ENCODE results near the gene CALCOCO1.
"Not testable (repeated sequence)": the region's sequence is repeated elsewhere in the genome, so short reads cannot be mapped to it uniquely, and the experiment has no call there.

The CALCOCO1 gene

GRCh38 chr12:53686436-53686835 lies 40.8 kb downstream of the CALCOCO1 start:
- H3K27me3 ChIP-seq (ENCODE audit: insufficient read depth, low read depth) = no peaks in the 10 kb centered on the region
- TF ChIP-seq CTCF (conservative IDR thresholded peaks at IDR 0.05; ENCODE audit: low read depth, low read length) = no peak
- H3K4me2 ChIP-seq = no peak overlapping the region
- no peak overlapping the region for H2AFZ ChIP-seq (ENCODE audit: low read depth)
- H3K4me1 ChIP-seq (ENCODE audit: low read depth, poor library complexity, severe bottlenecking) = no peaks in the 10 kb centered on the region
- H3K79me2 ChIP-seq (ENCODE audit: insufficient read depth, low read depth) = no peaks in the 10 kb centered on the region
- no peak overlapping the region for H3K9ac ChIP-seq
- no peaks in the 10 kb centered on the region for H4K20me1 ChIP-seq (ENCODE audit: insufficient read depth)
- no peak overlapping the region for H3K4me3 ChIP-seq (IDR thresholded peaks at IDR 0.05; ENCODE audit: insufficient read depth, low read depth, low read length)
- no peak overlapping the region for H3K27ac ChIP-seq
- no peaks in the 10 kb centered on the region for H3K36me3 ChIP-seq (ENCODE audit: insufficient read depth)

- Histone ChIP-seq H2AFZ (ENCODE audit: low read depth) (no peak overlapping the region), H3K4me1 (ENCODE audit: low read depth, poor library complexity, severe bottlenecking) (no peaks in the 10 kb centered on the region), H3K4me2 (no peak overlapping the region), H3K36me3 (ENCODE audit: insufficient read depth) (no peaks in the 10 kb centered on the region), H3K9ac (no peak overlapping the region), H3K27me3 (ENCODE audit: insufficient read depth, low read depth) (no peaks in the 10 kb centered on the region), H4K20me1 (ENCODE audit: insufficient read depth) (no peaks in the 10 kb centered on the region), H3K27ac (no peak overlapping the region), H3K4me3 (IDR thresholded peaks at IDR 0.05; ENCODE audit: insufficient read depth, low read depth, low read length) (no peak overlapping the region), H3K79me2 (ENCODE audit: insufficient read depth, low read depth) (no peaks in the 10 kb centered on the region)
- no peak for TF ChIP-seq CTCF (conservative IDR thresholded peaks at IDR 0.05; ENCODE audit: low read depth, low read length)
These were observed 42.5 kb downstream of the CALCOCO1 start for GRCh38 chr12:53684654-53685220.

DNA sequence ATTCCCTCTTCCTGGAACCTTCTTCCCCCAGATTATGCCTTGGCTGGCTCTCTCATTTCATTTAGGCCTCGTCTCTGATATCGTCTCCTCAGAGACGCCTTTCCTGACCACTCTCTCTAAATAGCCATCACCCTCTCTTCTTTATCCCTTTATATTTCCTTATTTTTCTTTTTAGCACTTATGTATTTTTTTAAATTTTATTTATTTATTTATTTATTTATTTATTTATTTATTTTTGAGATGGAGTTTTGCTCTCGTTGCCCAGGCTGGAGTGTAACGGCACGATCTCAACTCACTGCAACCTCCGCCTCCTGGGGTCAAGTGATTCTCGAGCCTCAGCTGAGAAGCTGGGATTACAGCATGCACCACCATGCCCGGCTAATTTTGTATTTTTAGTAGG lies 43.3 kb downstream of the CALCOCO1 start:
- no peak overlapping the region for H2AFZ ChIP-seq (ENCODE audit: low read depth)
- H3K27ac ChIP-seq = no peak overlapping the region
- no peak overlapping the region for H3K4me3 ChIP-seq (IDR thresholded peaks at IDR 0.05; ENCODE audit: insufficient read depth, low read depth, low read length)
- no peaks in the 10 kb centered on the region for H3K4me1 ChIP-seq (ENCODE audit: low read depth, poor library complexity, severe bottlenecking)
- no peak overlapping the region for H3K4me2 ChIP-seq
- H4K20me1 ChIP-seq (ENCODE audit: insufficient read depth) = no peaks in the 10 kb centered on the region
- no peaks in the 10 kb centered on the region for H3K36me3 ChIP-seq (ENCODE audit: insufficient read depth)
- no peak for TF ChIP-seq CTCF (conservative IDR thresholded peaks at IDR 0.05; ENCODE audit: low read depth, low read length)
- H3K9ac ChIP-seq = no peak overlapping the region
- peaks cover 4% of the 10 kb centered on the region; the same call in 1 of the 2 replicates for H3K27me3 ChIP-seq (ENCODE audit: insufficient read depth, low read depth)
- H3K79me2 ChIP-seq (ENCODE audit: insufficient read depth, low read depth) = no peaks in the 10 kb centered on the region

DNA sequence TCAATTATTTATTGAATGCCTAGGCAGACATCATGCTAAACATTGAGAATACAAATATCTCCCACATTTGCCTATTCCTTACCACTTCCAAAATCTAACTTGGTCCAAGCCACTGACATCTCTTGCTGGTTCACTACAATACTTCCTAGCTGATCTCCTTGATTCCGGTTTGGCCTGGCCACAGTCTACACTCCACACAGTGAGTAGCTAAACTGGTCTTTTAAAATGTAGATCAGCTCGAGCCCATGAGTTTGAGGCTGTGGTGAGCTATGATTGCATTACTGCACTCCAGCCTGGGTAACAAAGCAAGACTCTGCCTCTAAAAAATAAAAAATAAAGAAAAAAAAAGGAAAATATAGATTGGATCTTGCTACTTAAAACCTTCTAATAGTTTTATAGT lies 43.8 kb downstream of the CALCOCO1 start:
- H3K4me1 ChIP-seq (ENCODE audit: low read depth, poor library complexity, severe bottlenecking) = no peaks in the 10 kb centered on the region
- H2AFZ ChIP-seq (ENCODE audit: low read depth) = no peak overlapping the region
- no peak overlapping the region for H3K27ac ChIP-seq
- H3K36me3 ChIP-seq (ENCODE audit: insufficient read depth) = no peaks in the 10 kb centered on the region
- TF ChIP-seq CTCF (conservative IDR thresholded peaks at IDR 0.05; ENCODE audit: low read depth, low read length) = no peak
- H3K9ac ChIP-seq = no peak overlapping the region
- no peak overlapping the region for H3K4me3 ChIP-seq (IDR thresholded peaks at IDR 0.05; ENCODE audit: insufficient read depth, low read depth, low read length)
- H3K79me2 ChIP-seq (ENCODE audit: insufficient read depth, low read depth) = no peaks in the 10 kb centered on the region
- peaks cover 6% of the 10 kb centered on the region; the same call in 1 of the 2 replicates for H3K27me3 ChIP-seq (ENCODE audit: insufficient read depth, low read depth)
- no peaks in the 10 kb centered on the region for H4K20me1 ChIP-seq (ENCODE audit: insufficient read depth)
- H3K4me2 ChIP-seq = no peak overlapping the region

GRCh38 chr12:53680061-53680460 lies 47.2 kb downstream of the CALCOCO1 start:
- H3K4me1 ChIP-seq (ENCODE audit: low read depth, poor library complexity, severe bottlenecking) = not testable (repeated sequence)

More at GRCh38 chr12:53680061-53680460, 47.2 kb downstream of the CALCOCO1 start:
- peaks cover 20% of the 10 kb centered on the region for H3K27me3 ChIP-seq (ENCODE audit: insufficient read depth, low read depth)
- not testable (repeated sequence) for H2AFZ ChIP-seq (ENCODE audit: low read depth); H3K4me3 ChIP-seq (IDR thresholded peaks at IDR 0.05; ENCODE audit: insufficient read depth, low read depth, low read length); H3K79me2 ChIP-seq (ENCODE audit: insufficient read depth, low read depth); H3K9ac ChIP-seq; H4K20me1 ChIP-seq (ENCODE audit: insufficient read depth); H3K36me3 ChIP-seq (ENCODE audit: insufficient read depth); H3K4me2 ChIP-seq; H3K27ac ChIP-seq

Measured in KMS-11 (cell line).